Superior temporal gyrus (tissue), 1 donor: ENCODE measurements around the gene PCK1.

ENCODE experiments used
- DNase-seq: peaks from one replicate; pipeline ENCODE4 v3.0.0-alpha.2; 2016; ENCODE audit errors: extremely low spot score

Gene PCK1

GRCh38 chr20:57576617-57577550, 16.0 kb downstream of the PCK1 start:
- no peak for DNase-seq

GRCh38 chr20:57577679-57578475, 17.0 kb downstream of the PCK1 start:
- no peak for DNase-seq

DNA sequence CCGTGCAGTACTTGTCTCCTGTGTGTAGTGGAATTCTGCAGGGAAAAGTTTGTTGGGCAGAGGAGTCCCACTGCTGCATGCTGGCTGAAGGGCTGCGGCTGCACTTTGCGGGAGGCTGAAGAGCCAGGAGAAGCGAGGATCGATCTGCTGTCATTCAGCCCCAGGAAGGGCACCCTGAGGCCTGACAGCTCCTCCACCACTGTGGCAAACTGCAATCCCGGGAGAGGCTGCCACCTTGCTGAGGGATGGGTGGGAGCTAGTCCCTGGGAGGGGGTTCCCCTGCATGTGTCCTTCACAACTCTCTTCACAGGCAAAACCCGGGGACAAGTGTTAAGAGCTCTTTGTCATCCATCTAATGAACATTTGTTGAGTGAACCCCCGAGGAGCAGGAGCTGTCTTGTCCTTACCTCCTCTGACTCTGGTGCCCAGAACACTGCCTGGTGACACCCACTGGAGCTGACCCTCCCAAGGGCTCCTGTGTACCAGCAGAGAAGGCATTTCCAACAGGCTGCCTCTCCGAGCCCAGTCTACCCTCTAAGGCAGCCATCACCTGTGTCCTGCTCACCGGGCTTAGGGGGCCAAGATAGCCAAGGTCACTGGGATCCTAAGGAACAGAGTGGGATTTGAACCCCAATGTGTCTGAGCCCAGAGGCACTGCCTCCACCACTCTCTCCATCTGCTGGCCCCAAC, 17.7 kb downstream of the PCK1 start:
- DNase-seq = no peak

- DNase-seq = no peak
Measured at GRCh38 chr20:57579331-57579897, 18.5 kb downstream of the PCK1 start.

- no peak for DNase-seq
Measured at GRCh38 chr20:57579898-57580447, 19.1 kb downstream of the PCK1 start.

- no peak for DNase-seq
Measured at GRCh38 chr20:57580478-57581201, 19.7 kb downstream of the PCK1 start.

- no peak for DNase-seq
Measured at GRCh38 chr20:57581202-57582028, 20.5 kb downstream of the PCK1 start.

GRCh38 chr20:57582029-57582378, 21.1 kb downstream of the PCK1 start:
- no peak for DNase-seq

GRCh38 chr20:57582432-57583288, 21.8 kb downstream of the PCK1 start:
- peak; percentile 18 for DNase-seq

GRCh38 chr20:57583289-57584257, 22.7 kb downstream of the PCK1 start:
- no peak for DNase-seq

- DNase-seq = no peak
Measured at GRCh38 chr20:57584768-57585461, 24.0 kb downstream of the PCK1 start.

DNA sequence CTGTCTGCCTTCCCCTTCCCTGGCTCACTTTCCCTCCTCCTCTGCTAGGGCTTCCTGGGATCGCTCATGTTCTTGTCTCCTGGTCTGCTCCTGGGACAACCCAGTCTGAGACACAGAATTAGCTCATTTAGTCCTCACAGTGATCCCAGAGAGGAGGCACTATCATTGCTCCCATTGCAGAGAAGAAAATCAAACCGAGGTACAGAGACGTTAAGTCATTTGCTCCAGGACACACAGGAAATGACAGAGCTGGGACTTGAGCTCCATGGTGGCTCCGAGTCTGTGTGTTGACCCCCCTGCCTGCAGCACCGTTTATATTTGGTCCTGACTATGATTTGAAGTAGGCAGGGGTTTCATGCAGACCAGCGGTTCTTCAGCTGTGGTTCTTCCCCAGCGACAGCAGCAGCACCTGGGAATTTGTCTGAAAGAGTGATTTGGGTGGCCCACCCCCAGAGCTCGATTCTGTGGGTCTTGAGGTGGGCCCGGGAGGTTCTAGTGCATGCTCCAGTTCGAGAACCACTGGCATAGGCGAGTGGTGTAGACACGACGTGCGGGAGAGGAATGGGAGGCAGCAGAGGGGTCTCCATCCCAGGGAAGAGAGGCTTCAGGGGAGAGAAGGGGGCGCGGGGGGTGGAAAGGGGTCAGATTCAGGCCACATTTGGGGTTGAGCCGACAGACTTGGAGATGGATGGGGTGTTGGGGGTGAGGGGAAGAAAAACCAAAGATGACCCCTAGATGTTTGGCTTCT, 24.7 kb downstream of the PCK1 start:
- DNase-seq = no peak

- DNase-seq = no peak
Measured at GRCh38 chr20:57586370-57586793, 25.5 kb downstream of the PCK1 start.

GRCh38 chr20:57586943-57587277, 26.0 kb downstream of the PCK1 start:
- no peak for DNase-seq

DNA sequence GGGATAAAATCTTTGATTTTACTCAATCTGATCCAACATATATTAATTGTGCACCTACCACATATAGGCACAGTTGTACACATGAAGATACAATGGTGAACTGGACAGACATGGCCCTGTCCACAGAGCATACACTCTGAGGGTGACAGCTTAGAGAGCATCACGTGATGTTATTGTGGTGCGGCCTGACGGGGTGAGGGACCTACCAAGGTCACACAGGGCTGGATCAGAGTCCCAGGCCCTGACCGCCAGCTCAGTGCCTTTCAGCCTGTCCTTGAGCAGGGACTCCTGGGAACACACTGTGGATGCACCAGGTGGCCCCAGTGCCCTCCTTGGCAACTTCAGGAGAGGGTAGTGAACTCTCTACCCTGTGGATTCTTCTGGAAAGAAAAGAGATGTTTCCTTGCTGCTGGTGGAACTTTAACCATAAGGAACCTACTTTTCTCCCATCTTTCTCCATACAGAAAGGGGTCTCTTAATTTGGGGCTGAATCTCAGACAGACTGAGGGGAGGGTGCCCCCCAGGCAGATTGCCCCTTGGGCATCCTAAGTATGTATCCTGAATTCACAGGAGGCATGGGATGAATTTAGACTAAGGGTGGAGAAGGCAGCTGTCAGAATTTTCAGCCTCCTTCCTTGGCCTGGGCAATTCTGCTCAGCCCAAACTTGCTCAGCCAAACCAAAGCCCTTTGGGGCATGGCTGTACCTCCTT, 26.5 kb downstream of the PCK1 start:
- no peak for DNase-seq

DNA sequence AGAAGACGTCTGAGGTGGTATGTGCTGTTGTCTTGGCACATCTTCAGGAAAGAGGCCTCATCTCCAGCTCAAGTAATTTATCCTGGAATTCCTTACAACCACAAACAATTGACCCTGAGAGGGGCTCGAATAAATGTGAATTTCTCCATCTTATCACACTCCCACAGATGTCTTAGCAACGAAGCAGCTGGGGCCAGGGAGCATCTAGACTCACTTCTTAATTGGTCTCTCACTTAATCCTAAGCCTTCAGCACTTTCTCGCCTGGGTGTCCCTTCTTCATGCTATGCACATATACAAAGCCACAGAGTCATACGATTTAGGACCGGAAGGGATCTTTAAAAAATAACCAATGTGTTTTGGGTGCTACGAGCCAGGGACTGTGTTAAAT, 27.1 kb downstream of the PCK1 start:
- no peak for DNase-seq
